Measurements from ENCODE around the gene ZNF148.

GRCh38 chr3:125260158-125260557 lies 115.0 kb downstream of the ZNF148 start:
- TF ChIP-seq TAF1 (IDR thresholded peaks at IDR 0.05; ENCODE audit: borderline replicate concordance, insufficient read depth, low read length) (no peak), SIN3A (IDR thresholded peaks at IDR 0.05; ENCODE audit: borderline replicate concordance, insufficient read depth, low read length) (no peak)
